ENCODE data around the gene PNPLA5.

PNPLA5 gene

GRCh38 chr22:43833286-43834240 lies 58.2 kb downstream of the PNPLA5 start:
- DNase-seq = no peak

GRCh38 chr22:43832393-43833265 lies 59.2 kb downstream of the PNPLA5 start:
- no peak for DNase-seq

- no peak for DNase-seq
Measured at GRCh38 chr22:43831561-43832392, 60.0 kb downstream of the PNPLA5 start.

GRCh38 chr22:43830931-43831560 lies 60.8 kb downstream of the PNPLA5 start:
- DNase-seq = no peak

- DNase-seq = peak; percentile 90
Measured at GRCh38 chr22:43829904-43830851, 61.6 kb downstream of the PNPLA5 start.
